ENCODE results near the gene FBLN2. TPM values are rescaled to one million over a fixed set of nuclear protein-coding genes. Genes with fewer than 3 reads are reported as not detected.

Gene FBLN2
- total RNA-seq, 1 donor from 2014 or later: 323 TPM

GRCh38 chr3:13686367-13687160 is 137.6 kb downstream of the FBLN2 start:
- intact Hi-C loops (cut with DNase I): no loop called here
- H3K4me1 ChIP-seq: no peaks in the 10 kb centered on the region
- no peaks in the 10 kb centered on the region for H3K27me3 ChIP-seq
- DNase-seq (ENCODE audit: low spot score in 2 of 2): no peak
- no peak overlapping the region for H3K4me3 ChIP-seq
- H3K9me3 ChIP-seq: no peaks in the 10 kb centered on the region
- H3K27ac ChIP-seq: no peak overlapping the region
- no peaks in the 10 kb centered on the region for H3K36me3 ChIP-seq
- TF ChIP-seq, protein P1, sequence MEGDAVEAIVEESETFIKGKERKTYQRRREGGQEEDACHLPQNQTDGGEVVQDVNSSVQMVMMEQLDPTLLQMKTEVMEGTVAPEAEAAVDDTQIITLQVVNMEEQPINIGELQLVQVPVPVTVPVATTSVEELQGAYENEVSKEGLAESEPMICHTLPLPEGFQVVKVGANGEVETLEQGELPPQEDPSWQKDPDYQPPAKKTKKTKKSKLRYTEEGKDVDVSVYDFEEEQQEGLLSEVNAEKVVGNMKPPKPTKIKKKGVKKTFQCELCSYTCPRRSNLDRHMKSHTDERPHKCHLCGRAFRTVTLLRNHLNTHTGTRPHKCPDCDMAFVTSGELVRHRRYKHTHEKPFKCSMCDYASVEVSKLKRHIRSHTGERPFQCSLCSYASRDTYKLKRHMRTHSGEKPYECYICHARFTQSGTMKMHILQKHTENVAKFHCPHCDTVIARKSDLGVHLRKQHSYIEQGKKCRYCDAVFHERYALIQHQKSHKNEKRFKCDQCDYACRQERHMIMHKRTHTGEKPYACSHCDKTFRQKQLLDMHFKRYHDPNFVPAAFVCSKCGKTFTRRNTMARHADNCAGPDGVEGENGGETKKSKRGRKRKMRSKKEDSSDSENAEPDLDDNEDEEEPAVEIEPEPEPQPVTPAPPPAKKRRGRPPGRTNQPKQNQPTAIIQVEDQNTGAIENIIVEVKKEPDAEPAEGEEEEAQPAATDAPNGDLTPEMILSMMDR (IDR thresholded peaks at IDR 0.05): no peak

DNA sequence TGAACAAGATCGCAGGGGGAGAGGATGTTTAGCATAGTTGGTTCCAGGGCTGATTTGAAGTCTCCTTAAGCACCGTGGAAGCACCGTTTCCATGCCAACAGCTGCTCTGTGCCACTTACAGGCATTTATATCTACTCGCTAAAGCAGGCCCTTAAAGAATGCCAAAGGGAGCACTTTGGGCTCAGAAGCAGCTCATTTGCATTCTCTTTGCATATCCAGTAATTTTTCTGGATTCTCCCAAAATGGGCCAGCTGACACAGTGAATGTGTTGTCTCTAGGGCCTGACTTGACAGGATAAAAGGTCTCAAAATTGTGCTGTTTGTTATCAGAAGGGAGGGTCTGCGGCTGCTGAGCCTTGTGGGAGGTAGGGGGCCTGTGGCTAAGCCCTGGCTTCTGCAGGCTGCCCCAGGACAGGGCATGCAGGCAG is 138.6 kb downstream of the FBLN2 start:
- Histone ChIP-seq H3K4me1 (no peaks in the 10 kb centered on the region), H3K27ac (no peak overlapping the region), H3K4me3 (no peak overlapping the region), H3K27me3 (no peaks in the 10 kb centered on the region), H3K9me3 (no peaks in the 10 kb centered on the region), H3K36me3 (no peaks in the 10 kb centered on the region)
- intact Hi-C loops (cut with DNase I): no loop called here
- TF ChIP-seq, protein P1 (IDR thresholded peaks at IDR 0.05): no peak
- no peak for DNase-seq (ENCODE audit: low spot score in 2 of 2)

Other genes starting within 250 kb of the FBLN2 start
- gene NUP210, start 128.8 kb upstream of the FBLN2 start, total RNA-seq: 11.0 TPM
- gene HDAC11, start 68.8 kb upstream of the FBLN2 start, total RNA-seq: 15.8 TPM